ENCODE results near the gene MDP1. TPM values are rescaled to one million over a fixed set of nuclear protein-coding genes. Genes with fewer than 3 reads are reported as not detected.

The MDP1 gene
- total RNA-seq, 1 experiment from 2014 or later: 8.9 TPM

DNA sequence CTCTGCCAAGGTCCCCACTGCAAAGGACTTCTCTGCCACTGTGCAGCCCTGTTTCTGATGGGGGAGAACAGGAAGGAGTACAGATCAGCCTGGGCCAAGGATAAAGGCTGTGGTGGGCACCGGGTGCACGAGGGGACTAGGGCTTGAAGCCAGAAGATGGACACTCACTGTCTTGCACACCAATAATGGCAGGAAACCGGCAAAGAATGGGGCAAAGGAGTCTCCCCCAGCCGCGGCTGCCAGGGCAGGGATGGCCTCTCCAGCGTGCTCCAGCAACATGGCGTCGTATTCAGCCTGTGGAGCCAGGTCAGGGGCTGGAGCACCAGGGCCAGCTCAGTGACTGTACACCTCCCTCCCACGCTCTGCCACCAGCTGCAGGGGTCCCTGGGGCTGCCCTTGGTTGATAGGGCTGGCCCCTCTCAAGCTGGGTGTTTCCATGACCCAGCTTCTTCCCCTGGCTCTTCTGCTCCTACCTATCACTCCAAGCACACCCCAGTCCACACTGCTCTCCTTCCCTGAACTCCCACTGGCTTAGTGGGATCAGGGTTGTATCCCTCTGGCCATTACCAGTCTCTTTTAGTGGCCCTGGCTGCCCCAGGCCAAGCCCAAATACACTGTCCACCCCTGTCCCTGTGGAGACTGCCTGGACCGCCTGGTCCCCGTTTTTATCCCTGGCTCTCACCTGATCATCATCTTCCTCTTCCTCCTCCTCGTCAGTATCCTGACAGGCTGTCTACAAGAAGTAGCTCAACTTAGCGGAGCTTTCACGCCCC is 33.6 kb downstream of the MDP1 start:
- H3K36me3 ChIP-seq (ENCODE audit: control insufficient read depth, insufficient read depth, low read length): 0 out of 2 replicates have a peak, but pooled peaks cover 2% of the 10 kb centered on the region
- H3K4me1 ChIP-seq (ENCODE audit: control insufficient read depth, insufficient read depth, low read length): no peaks in the 10 kb centered on the region; the same call in 1 of the 2 replicates
- H3K9me3 ChIP-seq (ENCODE audit: control insufficient read depth, insufficient read depth, low read depth, low read length): no peaks in the 10 kb centered on the region
- no TSS peak for BruUV-seq (replicated peaks)
- CTCF ChIA-PET: no interaction called here
- no peak overlapping the region for H3K4me3 ChIP-seq (ENCODE audit: low read depth in 2 of 2, low read length in 2 of 2)
- 0 out of 2 replicates have a peak, but pooled peaks have one; percentile 18 for TF ChIP-seq POLR2AphosphoS5 (IDR thresholded peaks at IDR 0.05; ENCODE audit: low read depth, low read length)
- no peak for TF ChIP-seq TCF7L2 (IDR thresholded peaks at IDR 0.05; ENCODE audit: low read depth, low read length)
- POLR2A ChIA-PET: interaction anchor here (0.6 kb wide), 1 partner anchor 42 kb away, joined by 11 read pairs; no protein-coding TSS in a partner anchor
- no peak for ATAC-seq
- no peaks in the 10 kb centered on the region for H3K27me3 ChIP-seq (ENCODE audit: control insufficient read depth, insufficient read depth, low read length)
- intact Hi-C loops (cut with micrococcal nuclease; ENCODE audit: unreplicated experiment) (no loop called here), in situ Hi-C loops (cut with HindIII; ENCODE audit: low pct_unique_long_range_greater_than_20kb, low sequenced_read_pairs) (no loop called here)
- no peak for DNase-seq (ENCODE audit: low read depth, low spot score)
- no peak overlapping the region for H3K27ac ChIP-seq (ENCODE audit: low read length)

DNA sequence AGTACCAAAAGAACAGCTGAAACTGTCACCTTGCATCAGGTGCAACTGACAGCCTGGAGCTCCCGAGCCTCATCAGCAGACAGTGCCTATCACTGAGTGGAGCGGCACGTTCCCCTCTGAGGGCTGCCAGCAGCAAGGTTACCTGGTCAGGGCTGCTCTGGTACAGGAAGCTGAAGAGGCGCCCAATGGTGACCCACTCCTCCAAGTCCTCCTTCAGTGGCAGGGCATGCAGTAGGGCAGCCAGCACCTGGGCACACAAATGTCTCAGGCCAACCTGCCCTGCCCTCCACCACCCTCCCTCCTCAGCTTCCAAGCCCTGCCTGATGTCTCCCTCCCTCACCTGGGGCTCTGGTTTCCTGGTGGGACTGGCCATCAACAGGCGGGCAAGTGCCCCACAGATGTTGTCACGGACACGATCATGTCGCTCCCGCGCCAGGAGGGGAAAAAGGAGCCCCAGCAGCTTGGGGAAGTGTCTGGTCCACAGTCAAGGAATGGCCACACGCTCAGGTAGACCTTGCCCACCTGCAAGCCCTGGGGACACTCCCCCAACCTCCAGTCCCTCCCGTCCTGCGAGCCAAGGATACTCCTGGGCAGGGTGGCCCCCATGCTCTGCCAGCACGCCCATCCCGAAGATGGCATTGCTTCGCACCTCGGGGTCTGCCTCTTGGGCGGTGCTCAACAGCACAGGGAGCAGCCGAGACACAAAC is 34.3 kb downstream of the MDP1 start:
- intact Hi-C loops (cut with micrococcal nuclease; ENCODE audit: unreplicated experiment) (no loop called here), in situ Hi-C loops (cut with HindIII; ENCODE audit: low pct_unique_long_range_greater_than_20kb, low sequenced_read_pairs) (no loop called here)
- Histone ChIP-seq H3K9me3 (ENCODE audit: control insufficient read depth, insufficient read depth, low read depth, low read length) (no peaks in the 10 kb centered on the region), H3K4me3 (ENCODE audit: low read depth in 2 of 2, low read length in 2 of 2) (no peak overlapping the region), H3K4me1 (ENCODE audit: control insufficient read depth, insufficient read depth, low read length) (no peaks in the 10 kb centered on the region; the same call in 1 of the 2 replicates), H3K27me3 (ENCODE audit: control insufficient read depth, insufficient read depth, low read length) (no peaks in the 10 kb centered on the region), H3K36me3 (ENCODE audit: control insufficient read depth, insufficient read depth, low read length) (0 out of 2 replicates have a peak, but pooled peaks cover 2% of the 10 kb centered on the region), H3K27ac (ENCODE audit: low read length) (no peak overlapping the region)
- ChIA-PET POLR2A (no interaction called here), CTCF (no interaction called here)
- BruUV-seq (replicated peaks): no TSS peak
- ATAC-seq (no peak), DNase-seq (ENCODE audit: low read depth, low spot score) (no peak)
- TF ChIP-seq, protein P1, sequence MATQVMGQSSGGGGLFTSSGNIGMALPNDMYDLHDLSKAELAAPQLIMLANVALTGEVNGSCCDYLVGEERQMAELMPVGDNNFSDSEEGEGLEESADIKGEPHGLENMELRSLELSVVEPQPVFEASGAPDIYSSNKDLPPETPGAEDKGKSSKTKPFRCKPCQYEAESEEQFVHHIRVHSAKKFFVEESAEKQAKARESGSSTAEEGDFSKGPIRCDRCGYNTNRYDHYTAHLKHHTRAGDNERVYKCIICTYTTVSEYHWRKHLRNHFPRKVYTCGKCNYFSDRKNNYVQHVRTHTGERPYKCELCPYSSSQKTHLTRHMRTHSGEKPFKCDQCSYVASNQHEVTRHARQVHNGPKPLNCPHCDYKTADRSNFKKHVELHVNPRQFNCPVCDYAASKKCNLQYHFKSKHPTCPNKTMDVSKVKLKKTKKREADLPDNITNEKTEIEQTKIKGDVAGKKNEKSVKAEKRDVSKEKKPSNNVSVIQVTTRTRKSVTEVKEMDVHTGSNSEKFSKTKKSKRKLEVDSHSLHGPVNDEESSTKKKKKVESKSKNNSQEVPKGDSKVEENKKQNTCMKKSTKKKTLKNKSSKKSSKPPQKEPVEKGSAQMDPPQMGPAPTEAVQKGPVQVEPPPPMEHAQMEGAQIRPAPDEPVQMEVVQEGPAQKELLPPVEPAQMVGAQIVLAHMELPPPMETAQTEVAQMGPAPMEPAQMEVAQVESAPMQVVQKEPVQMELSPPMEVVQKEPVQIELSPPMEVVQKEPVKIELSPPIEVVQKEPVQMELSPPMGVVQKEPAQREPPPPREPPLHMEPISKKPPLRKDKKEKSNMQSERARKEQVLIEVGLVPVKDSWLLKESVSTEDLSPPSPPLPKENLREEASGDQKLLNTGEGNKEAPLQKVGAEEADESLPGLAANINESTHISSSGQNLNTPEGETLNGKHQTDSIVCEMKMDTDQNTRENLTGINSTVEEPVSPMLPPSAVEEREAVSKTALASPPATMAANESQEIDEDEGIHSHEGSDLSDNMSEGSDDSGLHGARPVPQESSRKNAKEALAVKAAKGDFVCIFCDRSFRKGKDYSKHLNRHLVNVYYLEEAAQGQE (IDR thresholded peaks at IDR 0.05; ENCODE audit: insufficient read depth in 1 of 2, low read depth in 2 of 2, low read length in 1 of 2): no peak
- TF ChIP-seq POLR2AphosphoS5 (IDR thresholded peaks at IDR 0.05; ENCODE audit: low read depth, low read length): no peak; the same call in 1 of the 2 replicates
- no peak for TF ChIP-seq SIN3A (IDR thresholded peaks at IDR 0.05; ENCODE audit: borderline replicate concordance, insufficient read depth, low read depth, low read length)
- no peak for TF ChIP-seq TCF7L2 (IDR thresholded peaks at IDR 0.05; ENCODE audit: low read depth, low read length)
- TF ChIP-seq, protein P2, sequence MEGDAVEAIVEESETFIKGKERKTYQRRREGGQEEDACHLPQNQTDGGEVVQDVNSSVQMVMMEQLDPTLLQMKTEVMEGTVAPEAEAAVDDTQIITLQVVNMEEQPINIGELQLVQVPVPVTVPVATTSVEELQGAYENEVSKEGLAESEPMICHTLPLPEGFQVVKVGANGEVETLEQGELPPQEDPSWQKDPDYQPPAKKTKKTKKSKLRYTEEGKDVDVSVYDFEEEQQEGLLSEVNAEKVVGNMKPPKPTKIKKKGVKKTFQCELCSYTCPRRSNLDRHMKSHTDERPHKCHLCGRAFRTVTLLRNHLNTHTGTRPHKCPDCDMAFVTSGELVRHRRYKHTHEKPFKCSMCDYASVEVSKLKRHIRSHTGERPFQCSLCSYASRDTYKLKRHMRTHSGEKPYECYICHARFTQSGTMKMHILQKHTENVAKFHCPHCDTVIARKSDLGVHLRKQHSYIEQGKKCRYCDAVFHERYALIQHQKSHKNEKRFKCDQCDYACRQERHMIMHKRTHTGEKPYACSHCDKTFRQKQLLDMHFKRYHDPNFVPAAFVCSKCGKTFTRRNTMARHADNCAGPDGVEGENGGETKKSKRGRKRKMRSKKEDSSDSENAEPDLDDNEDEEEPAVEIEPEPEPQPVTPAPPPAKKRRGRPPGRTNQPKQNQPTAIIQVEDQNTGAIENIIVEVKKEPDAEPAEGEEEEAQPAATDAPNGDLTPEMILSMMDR (IDR thresholded peaks at IDR 0.05): no peak

Data from Panc1 (cell line).